NOMO-1 treated with DMSO at 0.1 percent for 48 hours (cell line): ENCODE results near the gene S100A13.
A peak's percentile ranks its signal among the peaks of the same experiment; 100 is the strongest.

Source experiments
- DNase-seq: peaks from one replicate; lab custom pipeline; 2025; ENCODE audit not compliant: unreplicated experiment; lab: John Stamatoyannopoulos, UW

S100A13 gene

DNA sequence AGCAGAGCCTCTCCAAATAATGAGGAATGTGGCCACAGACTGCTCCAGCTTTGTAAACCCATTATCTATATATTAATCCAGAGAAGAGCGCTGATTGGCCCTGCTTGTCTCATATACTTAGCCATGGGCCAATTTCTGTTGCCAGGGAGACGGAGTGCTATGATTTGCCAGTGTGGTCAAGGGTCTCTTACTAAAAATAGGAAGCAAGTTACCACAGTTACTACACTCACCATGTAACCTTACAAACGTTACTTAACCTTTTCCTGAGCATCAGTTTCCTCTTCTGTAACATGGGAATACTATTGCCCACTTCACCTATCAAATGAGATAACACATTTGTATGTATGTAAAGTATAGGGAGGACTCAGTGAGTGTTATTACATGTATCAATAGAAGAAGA is 54.0 kb downstream of the S100A13 start:
- peak; percentile 77 for DNase-seq

- peak; percentile 78 for DNase-seq
These were observed 54.7 kb downstream of the S100A13 start for GRCh38 chr1:153572569-153573015.

DNA sequence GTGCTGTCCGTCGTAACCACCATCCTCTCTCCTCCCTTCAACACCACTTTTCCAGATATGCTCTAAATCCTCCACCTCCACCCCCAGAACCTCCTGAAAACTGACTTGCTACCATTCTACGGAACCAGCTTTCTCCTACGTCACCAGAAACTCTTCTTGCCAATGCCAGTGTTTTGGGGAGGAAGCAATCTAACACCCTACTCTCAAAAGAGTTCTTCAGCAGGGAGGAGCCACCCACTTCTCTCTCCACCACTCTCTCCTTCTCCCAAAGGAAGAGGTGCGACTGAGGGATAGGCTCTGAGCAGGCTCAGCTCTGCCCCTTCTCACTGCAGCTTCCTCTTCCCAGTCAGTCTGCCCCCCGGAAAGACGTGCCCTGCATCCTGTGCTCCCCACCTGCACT is 55.6 kb downstream of the S100A13 start:
- no peak for DNase-seq

GRCh38 chr1:153570874-153571273 is 56.4 kb downstream of the S100A13 start:
- no peak for DNase-seq

DNA sequence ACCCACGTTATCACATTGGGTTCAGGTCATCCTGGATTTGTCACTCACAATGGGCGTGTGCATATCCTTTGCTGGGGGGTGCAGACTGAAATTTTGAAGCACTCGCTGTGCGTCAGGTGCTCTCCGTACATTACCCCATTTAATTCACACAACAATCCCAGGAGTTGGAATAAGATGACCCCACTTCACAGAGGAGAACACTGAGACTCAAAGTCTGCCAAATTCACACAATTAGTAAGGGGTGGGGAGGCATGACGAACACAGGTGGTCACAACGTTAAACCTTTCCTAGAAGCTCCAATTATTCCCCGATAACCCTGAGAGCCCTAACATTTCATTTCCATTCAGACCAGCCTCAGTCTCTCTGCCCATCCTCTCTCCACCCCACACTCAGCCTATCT is 57.8 kb downstream of the S100A13 start:
- no peak for DNase-seq
